ENCODE measurements around the gene ZNF331. TPM values are rescaled to one million over a fixed set of nuclear protein-coding genes. Genes with fewer than 3 reads are reported as not detected.

Gene ZNF331
- total RNA-seq, 1 donor from 2014 or later: 22.6 TPM

Other genes with a start within 250 kb of the ZNF331 start
- 8.2 TPM for gene ZNF845, start 204.4 kb upstream of the ZNF331 start, total RNA-seq
- 13.5 TPM for gene ZNF525, start 172.4 kb upstream of the ZNF331 start, total RNA-seq
- gene ZNF765, start 143.0 kb upstream of the ZNF331 start, total RNA-seq: 12.2 TPM
- 8.2 TPM for gene ZNF761, start 106.2 kb upstream of the ZNF331 start, total RNA-seq
- 4.4 TPM for gene ZNF813, start 70.4 kb upstream of the ZNF331 start, total RNA-seq
- gene DPRX, start 93.9 kb downstream of the ZNF331 start, total RNA-seq: not detected

All from skin of body (tissue), 1 donor.